ENCODE results near the gene ECPAS.

DNA sequence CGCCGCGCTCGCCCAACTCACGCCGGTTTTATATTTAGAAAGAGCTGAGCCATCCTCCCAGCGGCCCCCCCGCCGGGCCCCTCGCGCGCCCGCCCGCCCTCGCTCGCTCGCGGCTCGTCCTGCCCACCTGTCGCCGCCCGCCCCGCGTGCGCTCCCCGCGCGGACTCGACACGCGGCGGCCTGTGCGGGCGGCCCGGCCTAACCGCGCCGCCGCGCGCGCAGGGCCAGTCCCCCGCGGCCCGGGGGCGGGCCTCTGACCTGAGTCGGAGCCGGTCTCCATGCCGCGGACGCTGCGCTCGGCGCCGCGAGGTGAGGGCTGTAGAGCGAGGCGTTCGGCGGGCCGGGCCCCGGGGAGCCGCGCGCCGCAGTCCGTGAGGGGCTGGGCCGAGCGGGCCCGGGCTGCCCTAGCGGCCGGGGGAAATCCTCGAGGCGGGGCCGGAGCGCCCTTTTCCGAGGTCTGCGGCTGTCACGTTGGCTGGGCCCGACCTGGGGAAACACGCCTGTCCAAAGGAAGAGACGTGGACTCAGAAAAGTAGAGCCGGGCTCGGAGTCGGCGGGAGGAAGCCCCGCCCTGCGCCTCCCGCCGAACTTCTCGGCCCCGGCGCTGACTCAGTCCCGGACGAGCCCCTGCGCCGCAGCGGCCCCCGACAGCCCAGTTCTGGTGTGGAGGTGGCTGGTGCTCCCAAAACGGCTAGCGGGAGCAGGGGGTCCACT lies at the start of gene ECPAS:
- TF ChIP-seq CTCF (IDR thresholded peaks at IDR 0.05; ENCODE audit: poor library complexity, severe bottlenecking) (no peak), EP300 (conservative IDR thresholded peaks at IDR 0.05; ENCODE audit: poor library complexity, severe bottlenecking) (no peak)
